ENCODE data around the gene VAMP5.

Gene VAMP5

GRCh38 chr2:85578243-85579180, 5.7 kb upstream of the VAMP5 start:
- Histone ChIP-seq H3K36me3 (ENCODE audit: low read depth) (peaks cover 18% of the 10 kb centered on the region), H3K4me3 (ENCODE audit: severe bottlenecking) (peak overlapping the region; percentile 41), H3K27ac (ENCODE audit: poor library complexity, severe bottlenecking) (peak overlapping the region; percentile 51), H3K9me3 (ENCODE audit: severe bottlenecking) (no peaks in the 10 kb centered on the region), H3K4me1 (ENCODE audit: insufficient read depth, poor library complexity, severe bottlenecking) (peaks cover 12% of the 10 kb centered on the region), H3K27me3 (ENCODE audit: insufficient read depth, poor library complexity, severe bottlenecking) (no peaks in the 10 kb centered on the region)
- DNase-seq (ENCODE audit: low spot score) (no peak), ATAC-seq (ENCODE audit: low read depth) (peak; percentile 26; the same call in 1 of the 3 replicates)
- TF ChIP-seq CTCF (IDR thresholded peaks at IDR 0.05; ENCODE audit: poor library complexity, severe bottlenecking), result no peak

GRCh38 chr2:85579266-85579935, 4.8 kb upstream of the VAMP5 start:
- ATAC-seq (ENCODE audit: low read depth) (no peak), DNase-seq (ENCODE audit: low spot score) (no peak)
- no peak overlapping the region for H3K4me3 ChIP-seq (ENCODE audit: severe bottlenecking)
- TF ChIP-seq CTCF (IDR thresholded peaks at IDR 0.05; ENCODE audit: poor library complexity, severe bottlenecking), result no peak
- H3K27ac ChIP-seq (ENCODE audit: poor library complexity, severe bottlenecking), result no peak overlapping the region
- H3K27me3 ChIP-seq (ENCODE audit: insufficient read depth, poor library complexity, severe bottlenecking), result no peaks in the 10 kb centered on the region
- peaks cover 12% of the 10 kb centered on the region for H3K4me1 ChIP-seq (ENCODE audit: insufficient read depth, poor library complexity, severe bottlenecking)
- H3K9me3 ChIP-seq (ENCODE audit: severe bottlenecking), result no peaks in the 10 kb centered on the region
- H3K36me3 ChIP-seq (ENCODE audit: low read depth), result peaks cover 18% of the 10 kb centered on the region

GRCh38 chr2:85580206-85580605, 4.0 kb upstream of the VAMP5 start:
- DNase-seq (ENCODE audit: low spot score), result no peak
- Histone ChIP-seq H3K27ac (ENCODE audit: poor library complexity, severe bottlenecking) (no peak overlapping the region), H3K4me1 (ENCODE audit: insufficient read depth, poor library complexity, severe bottlenecking) (peaks cover 18% of the 10 kb centered on the region), H3K9me3 (ENCODE audit: severe bottlenecking) (no peaks in the 10 kb centered on the region), H3K4me3 (ENCODE audit: severe bottlenecking) (no peak overlapping the region), H3K27me3 (ENCODE audit: insufficient read depth, poor library complexity, severe bottlenecking) (no peaks in the 10 kb centered on the region), H3K36me3 (ENCODE audit: low read depth) (peaks cover 18% of the 10 kb centered on the region)
- TF ChIP-seq CTCF (IDR thresholded peaks at IDR 0.05; ENCODE audit: poor library complexity, severe bottlenecking), result no peak
- no peak for ATAC-seq (ENCODE audit: low read depth)

GRCh38 chr2:85582492-85582891, 1.7 kb upstream of the VAMP5 start:
- ATAC-seq (ENCODE audit: low read depth), result no peak
- Histone ChIP-seq H3K27ac (ENCODE audit: poor library complexity, severe bottlenecking) (no peak overlapping the region), H3K36me3 (ENCODE audit: low read depth) (peaks cover 18% of the 10 kb centered on the region), H3K27me3 (ENCODE audit: insufficient read depth, poor library complexity, severe bottlenecking) (no peaks in the 10 kb centered on the region), H3K4me3 (ENCODE audit: severe bottlenecking) (no peak overlapping the region), H3K9me3 (ENCODE audit: severe bottlenecking) (no peaks in the 10 kb centered on the region), H3K4me1 (ENCODE audit: insufficient read depth, poor library complexity, severe bottlenecking) (peaks cover 23% of the 10 kb centered on the region)
- no peak for DNase-seq (ENCODE audit: low spot score)
- TF ChIP-seq CTCF (IDR thresholded peaks at IDR 0.05; ENCODE audit: poor library complexity, severe bottlenecking), result no peak
